T-cell (primary cell): ENCODE results near the gene DCTN2. TPM values are rescaled to one million over a fixed set of nuclear protein-coding genes. Genes with fewer than 3 reads are reported as not detected.

Experiments used
- ATAC-seq, 4 experiments: fragments of 200-7000 bp in 3 of 4; fragments of 150-1000 bp in 1 of 4; cut with Tn5 transposase; replicated peaks in 1 of 4; 1 replicate in 3 of 4; 2 replicates in 1 of 4; pipeline ENCODE4 v1.10.0; 2021; ENCODE audit warnings: moderate library complexity in 3 of 4, mild to moderate bottlenecking in 2 of 4, moderate number of reproducible peaks in 1 of 4
- CTCF ChIA-PET, 2 donors: fragments of 300-600 bp; sonication (Branson Sonifier 250); formaldehyde crosslinking; loops; one replicate each; lab custom pipeline; 2022; ENCODE audit warnings: antibody characterized with exemption in 2 of 2; lab: Charles Lee
- POLR2A ChIA-PET, 2 donors: fragments of 300-600 bp; sonication (Branson Sonifier 250); formaldehyde crosslinking; loops; one replicate each; lab custom pipeline; 2022; ENCODE audit warnings: antibody characterized with exemption in 2 of 2; lab: Charles Lee
- DNase-seq, 35 experiments: peaks; one replicate each; pipeline versions ENCODE4 v3.0.0 to v3.0.0-alpha.2; 2013 to 2023
- H3K27ac ChIP-seq: one replicate; pipeline ENCODE4 v1.5.1; 2013; ENCODE audit warnings: low read length
- H3K27me3 ChIP-seq, 2 experiments: replicated peaks in 1 of 2; 1 replicate in 1 of 2; 2 replicates in 1 of 2; pipeline versions ENCODE4 v1.6.1 to v1.7.0; 2013; ENCODE audit warnings: low read length in 1 of 2, mixed read lengths in 1 of 2; ENCODE audit not compliant: control insufficient read depth in 2 of 2, insufficient read depth in 2 of 2; ENCODE audit errors: extremely low read depth in 1 of 2
- H3K36me3 ChIP-seq, 2 donors: 1 replicate in 1 of 2; 2 replicates in 1 of 2; pipeline versions ENCODE4 v1.6.1 to v1.7.0; 2013; ENCODE audit warnings: low read length in 1 of 2; ENCODE audit not compliant: control insufficient read depth in 2 of 2, insufficient read depth in 1 of 2; ENCODE audit errors: extremely low read depth in 1 of 2
- H3K4me1 ChIP-seq, 2 experiments: 1 replicate in 1 of 2; 2 replicates in 1 of 2; pipeline versions ENCODE4 v1.6.1 to v1.7.0; 2013; ENCODE audit warnings: low read length in 2 of 2, mixed read lengths in 1 of 2; ENCODE audit not compliant: insufficient read depth in 2 of 2, control insufficient read depth in 1 of 2; ENCODE audit errors: extremely low read depth in 1 of 2
- H3K4me3 ChIP-seq, 2 donors: 1 replicate in 1 of 2; 2 replicates in 1 of 2; pipeline versions ENCODE4 v1.5.1 to v1.7.0; 2013; ENCODE audit warnings: mild to moderate bottlenecking in 2 of 2, low read length in 1 of 2, moderate library complexity in 1 of 2; ENCODE audit not compliant: control insufficient read depth in 1 of 2; ENCODE audit errors: extremely low read depth in 1 of 2
- H3K9me3 ChIP-seq: 2 replicates; pipeline ENCODE4 v1.7.0; 2013
- H3K27ac Mint-ChIP-seq, 2 donors: one replicate each; pipeline ENCODE4 v1.8.0; 2020 to 2021; ENCODE audit warnings: mild to moderate bottlenecking in 2 of 2, mixed read lengths in 2 of 2
- H3K27me3 Mint-ChIP-seq, 2 donors: one replicate each; pipeline ENCODE4 v1.8.0; 2021 to 2022; ENCODE audit warnings: mixed read lengths in 2 of 2
- H3K36me3 Mint-ChIP-seq: one replicate; pipeline ENCODE4 v1.8.0; 2021; ENCODE audit warnings: mixed read lengths
- H3K4me1 Mint-ChIP-seq, 3 donors: one replicate each; pipeline ENCODE4 v1.8.0; 2020 to 2022; ENCODE audit warnings: mixed read lengths in 3 of 3, mild to moderate bottlenecking in 1 of 3
- H3K4me3 Mint-ChIP-seq, 3 donors: one replicate each; pipeline ENCODE4 v1.8.0; 2020 to 2022; ENCODE audit warnings: mild to moderate bottlenecking in 3 of 3, mixed read lengths in 3 of 3, moderate library complexity in 3 of 3
- H3K9me3 Mint-ChIP-seq, 3 donors: one replicate each; pipeline ENCODE4 v1.8.0; 2020 to 2022; ENCODE audit warnings: mixed read lengths in 3 of 3
- WGBS: methylation state at CpG from one replicate; pipeline ENCODE4 v1.1.5; 2013; ENCODE audit warnings: missing lambda C conversion rate; ENCODE audit not compliant: insufficient coverage; 5-methylcytosine and 5-hydroxymethylcytosine counted together
- total RNA-seq, 35 experiments: library from RNA in 6 of 35; stranded (reverse) in 6 of 35; fragments of 120-200 nt in 1 of 35; gene quantifications; one replicate each; pipeline versions ENCODE4 v1.2.1 to v1.2.4 and lab custom pipeline; 2013 to 2026

The DCTN2 gene
- total RNA-seq, 5 donors from 2014 or later (not counting 1 experiment from before 2014, with no cell fraction given): 60.1 to 81.9 (median 71.5) TPM

DNA sequence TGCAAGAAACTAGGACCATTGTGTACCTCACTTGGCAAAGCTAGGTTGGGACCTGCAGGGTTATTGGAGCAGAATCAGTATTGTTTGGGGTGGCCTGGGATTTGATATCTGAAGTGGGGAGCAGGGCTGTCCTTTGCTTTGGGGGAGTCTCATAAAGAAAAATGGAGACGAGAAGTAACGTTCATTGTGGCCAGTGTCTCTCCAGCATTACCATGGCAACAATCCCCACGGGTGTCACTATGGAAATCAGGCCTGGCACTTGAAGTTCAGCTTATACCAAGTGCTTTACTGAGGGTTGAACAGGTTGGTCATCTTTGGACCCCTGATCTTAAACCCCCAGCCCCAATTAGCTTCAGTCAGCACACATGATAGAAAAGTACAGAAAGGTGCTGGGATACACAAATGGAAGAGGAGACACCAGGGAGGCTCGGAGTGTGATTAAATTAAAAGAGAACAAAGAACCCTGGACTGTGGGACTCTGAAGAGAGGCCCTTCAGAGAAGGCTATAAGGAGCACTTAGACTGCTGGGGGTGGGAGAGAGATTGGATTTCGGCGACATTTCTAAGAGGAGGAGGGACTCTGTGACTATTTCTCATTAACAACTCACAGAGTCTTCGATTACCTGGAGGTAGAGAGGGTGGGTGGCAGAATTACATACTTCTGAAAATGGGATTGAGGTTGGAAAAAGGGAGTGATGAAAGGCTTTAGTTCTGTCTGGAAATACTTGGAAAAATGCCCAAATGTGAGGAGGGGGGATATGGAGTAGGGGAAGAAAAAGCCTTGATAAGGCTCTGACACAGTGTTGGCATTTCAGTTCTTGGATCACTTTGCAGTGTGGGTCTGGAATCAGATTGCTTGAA is 6.6 kb upstream of the DCTN2 start:
- CTCF ChIA-PET: interaction anchor here in 1 of 2 donors (0.5 kb wide), 1 partner anchor 473 kb away, joined by 3 read pairs; no protein-coding TSS in a partner anchor
- Histone ChIP-seq H3K9me3 (no peaks in the 10 kb centered on the region), H3K36me3 (no peaks in the 10 kb centered on the region), H3K4me1 (peaks cover 2 to 12% of the 10 kb centered on the region in 2 experiments), H3K27me3 (peaks cover 15 to 20% of the 10 kb centered on the region in 2 experiments), H3K4me3 (no peak overlapping the region), H3K27ac (no peak overlapping the region)
- H3K4me1 Mint-ChIP-seq: peaks cover 11 to 15% (median 12%) of the 10 kb centered on the region in 3 donors
- H3K27ac Mint-ChIP-seq: no peak overlapping the region
- no peaks in the 10 kb centered on the region for H3K9me3 Mint-ChIP-seq
- peaks cover 0 to 8% of the 10 kb centered on the region in 2 donors for H3K27me3 Mint-ChIP-seq
- POLR2A ChIA-PET: no interaction called here
- ATAC-seq (no peak), DNase-seq (no peak)
- no peaks in the 10 kb centered on the region for H3K36me3 Mint-ChIP-seq
- WGBS: 80% methylated on average over 3 of the region's 7 CpGs
- no peak overlapping the region for H3K4me3 Mint-ChIP-seq

GRCh38 chr12:57552835-57553313 is 5.9 kb upstream of the DCTN2 start:
- Histone ChIP-seq H3K27ac (no peak overlapping the region), H3K9me3 (no peaks in the 10 kb centered on the region), H3K36me3 (no peaks in the 10 kb centered on the region), H3K27me3 (peaks cover 15 to 20% of the 10 kb centered on the region in 2 experiments), H3K4me3 (no peak overlapping the region), H3K4me1 (peaks cover 2 to 12% of the 10 kb centered on the region in 2 experiments)
- no peak for DNase-seq
- Mint-ChIP-seq H3K27me3 (peaks cover 0 to 9% of the 10 kb centered on the region in 2 donors), H3K27ac (no peak overlapping the region), H3K36me3 (no peaks in the 10 kb centered on the region), H3K4me3 (no peak overlapping the region), H3K4me1 (peaks cover 11 to 15% (median 12%) of the 10 kb centered on the region in 3 donors), H3K9me3 (no peaks in the 10 kb centered on the region)
- WGBS: 25% methylated on average over 1 of the region's 6 CpGs
- ATAC-seq: no peak
- ChIA-PET POLR2A (interaction anchor here in 1 of 2 donors (0.6 kb wide), 1 partner anchor 237 kb away, joined by 5 read pairs; no protein-coding TSS in a partner anchor), CTCF (interaction anchor here in 1 of 2 donors (0.5 kb wide), 1 partner anchor 472 kb away, joined by 3 read pairs; no protein-coding TSS in a partner anchor)

GRCh38 chr12:57552306-57552651 is 5.3 kb upstream of the DCTN2 start:
- H3K27ac Mint-ChIP-seq: no peak overlapping the region
- Histone ChIP-seq H3K27me3 (peaks cover 15 to 20% of the 10 kb centered on the region in 2 experiments), H3K36me3 (no peaks in the 10 kb centered on the region), H3K27ac (no peak overlapping the region), H3K4me1 (peaks cover 5 to 12% of the 10 kb centered on the region in 2 experiments), H3K4me3 (no peak overlapping the region), H3K9me3 (no peaks in the 10 kb centered on the region)
- H3K9me3 Mint-ChIP-seq: no peaks in the 10 kb centered on the region
- DNase-seq: no peak
- H3K27me3 Mint-ChIP-seq: peaks cover 0 to 9% of the 10 kb centered on the region in 2 donors
- no peak for ATAC-seq
- CTCF ChIA-PET: no interaction called here
- H3K36me3 Mint-ChIP-seq: no peaks in the 10 kb centered on the region
- no CpG with 5 or more reads among the region's 2 CpGs for WGBS
- H3K4me1 Mint-ChIP-seq: peaks cover 16 to 20% (median 17%) of the 10 kb centered on the region in 3 donors
- POLR2A ChIA-PET: interaction anchor here in 1 of 2 donors (0.6 kb wide), 1 partner anchor 238 kb away, joined by 5 read pairs; no protein-coding TSS in a partner anchor
- no peak overlapping the region for H3K4me3 Mint-ChIP-seq

DNA sequence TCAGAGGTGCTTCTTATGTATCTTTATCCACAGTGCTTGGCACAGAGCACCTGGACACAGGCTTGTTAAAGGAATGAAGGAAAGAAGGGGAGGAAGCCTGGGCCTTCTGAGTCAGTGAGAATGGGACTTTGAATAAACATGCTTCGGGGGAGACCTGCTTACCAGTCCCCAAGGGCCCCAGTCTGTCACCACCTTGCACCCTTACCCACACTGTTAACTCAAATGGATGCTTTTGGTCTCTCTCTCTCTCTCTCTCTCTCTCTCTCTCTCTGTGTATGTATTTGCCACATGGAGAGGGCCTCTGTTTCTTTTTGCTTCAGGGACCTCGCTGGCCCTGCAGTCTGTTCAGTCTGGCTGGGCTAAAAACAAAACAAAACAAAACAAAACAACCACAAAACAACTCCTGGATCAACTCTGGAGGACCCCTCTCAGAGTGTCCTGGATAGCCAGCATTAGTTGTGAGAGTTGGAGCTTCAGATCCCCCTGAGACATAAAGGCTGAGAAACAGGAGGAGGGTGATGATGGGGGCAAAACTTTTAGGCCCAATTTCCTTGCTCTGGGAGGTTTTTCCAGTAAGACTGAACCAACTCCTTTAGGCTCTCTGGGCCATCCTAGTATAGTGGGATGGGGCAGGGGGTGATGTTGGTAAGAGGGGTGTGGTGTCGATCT is 4.8 kb upstream of the DCTN2 start:
- Histone ChIP-seq H3K4me1 (peaks cover 7 to 13% of the 10 kb centered on the region in 2 experiments), H3K27me3 (peaks cover 15 to 20% of the 10 kb centered on the region in 2 experiments), H3K36me3 (no peaks in the 10 kb centered on the region), H3K4me3 (no peak overlapping the region), H3K27ac (no peak overlapping the region), H3K9me3 (no peaks in the 10 kb centered on the region)
- no peak for ATAC-seq
- Mint-ChIP-seq H3K4me1 (peaks cover 20 to 24% (median 21%) of the 10 kb centered on the region in 3 donors), H3K27ac (no peak overlapping the region), H3K27me3 (peaks cover 0 to 9% of the 10 kb centered on the region in 2 donors), H3K4me3 (peak overlapping the region in 2 of 3 donors; percentile 24 to 40), H3K9me3 (no peaks in the 10 kb centered on the region), H3K36me3 (no peaks in the 10 kb centered on the region)
- WGBS: no CpG with 5 or more reads among the region's 3 CpGs
- ChIA-PET CTCF (no interaction called here), POLR2A (no interaction called here)
- no peak for DNase-seq

GRCh38 chr12:57550641-57551549 is 3.9 kb upstream of the DCTN2 start:
- H3K4me1 ChIP-seq: peaks cover 7 to 22% of the 10 kb centered on the region in 2 experiments
- peaks cover 27 to 31% (median 30%) of the 10 kb centered on the region in 3 donors for H3K4me1 Mint-ChIP-seq
- H3K36me3 ChIP-seq: no peaks in the 10 kb centered on the region
- no peak overlapping the region for H3K4me3 ChIP-seq
- peaks cover 15 to 20% of the 10 kb centered on the region in 2 experiments for H3K27me3 ChIP-seq
- peak overlapping the region; percentile 55 to 68 (median 66) for H3K4me3 Mint-ChIP-seq
- 93% methylated on average over 2 of the region's 7 CpGs for WGBS
- ChIA-PET CTCF (no interaction called here), POLR2A (no interaction called here)
- H3K36me3 Mint-ChIP-seq: no peaks in the 10 kb centered on the region
- peaks cover 0 to 9% of the 10 kb centered on the region in 2 donors for H3K27me3 Mint-ChIP-seq
- H3K27ac Mint-ChIP-seq: no peak overlapping the region
- H3K9me3 ChIP-seq: no peaks in the 10 kb centered on the region
- no peak for ATAC-seq
- no peak overlapping the region for H3K27ac ChIP-seq
- DNase-seq: no peak
- no peaks in the 10 kb centered on the region for H3K9me3 Mint-ChIP-seq
